PC-3 (cell line): ENCODE data around the gene SPRTN.

Source experiments
- EZH2 ChIP-seq: fragments of 300-600 bp; sonication (generic); IDR thresholded peaks from one replicate; pipeline ENCODE4 v1.6.1; 2017; ENCODE audit warnings: antibody characterized with exemption, mild to moderate bottlenecking, low read length; ENCODE audit not compliant: unreplicated experiment
- TF ChIP-seq, protein P1 (sequence below): fragments of 300-600 bp; sonication (generic); conservative IDR thresholded peaks from 2 replicates; pipeline ENCODE4 v1.5.1; 2017; ENCODE audit warnings: antibody characterized with exemption, low read depth, mild to moderate bottlenecking, low read length

GRCh38 chr1:231385416-231385748 lies 47.3 kb downstream of the SPRTN start:
- TF ChIP-seq, protein P1, sequence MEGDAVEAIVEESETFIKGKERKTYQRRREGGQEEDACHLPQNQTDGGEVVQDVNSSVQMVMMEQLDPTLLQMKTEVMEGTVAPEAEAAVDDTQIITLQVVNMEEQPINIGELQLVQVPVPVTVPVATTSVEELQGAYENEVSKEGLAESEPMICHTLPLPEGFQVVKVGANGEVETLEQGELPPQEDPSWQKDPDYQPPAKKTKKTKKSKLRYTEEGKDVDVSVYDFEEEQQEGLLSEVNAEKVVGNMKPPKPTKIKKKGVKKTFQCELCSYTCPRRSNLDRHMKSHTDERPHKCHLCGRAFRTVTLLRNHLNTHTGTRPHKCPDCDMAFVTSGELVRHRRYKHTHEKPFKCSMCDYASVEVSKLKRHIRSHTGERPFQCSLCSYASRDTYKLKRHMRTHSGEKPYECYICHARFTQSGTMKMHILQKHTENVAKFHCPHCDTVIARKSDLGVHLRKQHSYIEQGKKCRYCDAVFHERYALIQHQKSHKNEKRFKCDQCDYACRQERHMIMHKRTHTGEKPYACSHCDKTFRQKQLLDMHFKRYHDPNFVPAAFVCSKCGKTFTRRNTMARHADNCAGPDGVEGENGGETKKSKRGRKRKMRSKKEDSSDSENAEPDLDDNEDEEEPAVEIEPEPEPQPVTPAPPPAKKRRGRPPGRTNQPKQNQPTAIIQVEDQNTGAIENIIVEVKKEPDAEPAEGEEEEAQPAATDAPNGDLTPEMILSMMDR, result no peak
- TF ChIP-seq EZH2, result no peak
